Natural killer cell (primary cell): ENCODE results near the gene RTL10. TPM values are rescaled to one million over a fixed set of nuclear protein-coding genes. Genes with fewer than 3 reads are reported as not detected.

Source experiments
- ATAC-seq, 3 donors: fragments of 150-1000 bp in 2 of 3; fragments of 200-7000 bp in 1 of 3; cut with Tn5 transposase; 1 replicate in 1 of 3; 2 replicates in 2 of 3; pipeline ENCODE4 v1.10.0; 2021; ENCODE audit warnings: mild to moderate bottlenecking in 2 of 3, moderate library complexity in 2 of 3
- DNase-seq, 2 donors: peaks; one replicate each; pipeline versions ENCODE4 v3.0.0 to v3.0.0-alpha.2; 2013 to 2021; ENCODE audit warnings: mixed read lengths in 1 of 2
- H3K27ac ChIP-seq: one replicate; pipeline ENCODE4 v1.5.1; 2013; ENCODE audit warnings: mild to moderate bottlenecking, low read length
- H3K27me3 ChIP-seq: one replicate; pipeline ENCODE4 v1.6.1; 2013; ENCODE audit warnings: low read length; ENCODE audit not compliant: control insufficient read depth, insufficient read depth
- H3K36me3 ChIP-seq: one replicate; pipeline ENCODE4 v1.6.1; 2013; ENCODE audit warnings: low read length; ENCODE audit not compliant: control insufficient read depth, insufficient read depth
- H3K4me1 ChIP-seq: one replicate; pipeline ENCODE4 v1.6.1; 2013; ENCODE audit warnings: low read length; ENCODE audit not compliant: control insufficient read depth, insufficient read depth
- H3K4me3 ChIP-seq: one replicate; pipeline ENCODE4 v1.5.1; 2013; ENCODE audit warnings: low read length
- H3K9me3 ChIP-seq: one replicate; pipeline ENCODE4 v1.6.1; 2013; ENCODE audit warnings: low read length; ENCODE audit not compliant: control insufficient read depth, insufficient read depth
- H3K27ac Mint-ChIP-seq, 2 donors: one replicate each; pipeline ENCODE4 v1.8.0; 2022; ENCODE audit warnings: mild to moderate bottlenecking in 2 of 2, mixed read lengths in 2 of 2, moderate library complexity in 1 of 2
- H3K27me3 Mint-ChIP-seq, 2 donors: one replicate each; pipeline ENCODE4 v1.8.0; 2022; ENCODE audit warnings: low read depth in 2 of 2, mixed read lengths in 2 of 2
- H3K36me3 Mint-ChIP-seq: one replicate; pipeline ENCODE4 v1.8.0; 2022; ENCODE audit warnings: mixed read lengths
- H3K4me1 Mint-ChIP-seq, 2 donors: one replicate each; pipeline ENCODE4 v1.8.0; 2022; ENCODE audit warnings: mixed read lengths in 2 of 2
- H3K4me3 Mint-ChIP-seq: one replicate; pipeline ENCODE4 v1.8.0; 2022; ENCODE audit warnings: mild to moderate bottlenecking, moderate library complexity, mixed read lengths
- H3K9me3 Mint-ChIP-seq, 2 donors: one replicate each; pipeline ENCODE4 v1.8.0; 2022; ENCODE audit warnings: mixed read lengths in 2 of 2
- WGBS: methylation state at CpG from one replicate; pipeline ENCODE4 v1.1.7; 2013; ENCODE audit warnings: missing lambda C conversion rate; ENCODE audit not compliant: insufficient coverage; 5-methylcytosine and 5-hydroxymethylcytosine counted together
- intact Hi-C: fragments of 100-400 bp; cut with micrococcal nuclease; formaldehyde crosslinking; loops from one replicate; pipeline ENCODE4 v1.14.2; 2022
- total RNA-seq, 4 donors: library from RNA; stranded (reverse); fragments of 120-200 nt in 1 of 4; gene quantifications; one replicate each; pipeline versions ENCODE4 v1.2.3 to v1.2.4, GENCODE V29; 2013 to 2022
- TF ChIP-seq, protein P1 (sequence below): fragments of 200-600 bp; IDR thresholded peaks from one replicate; pipeline ENCODE4 v1.8.0; 2022; ENCODE audit warnings: antibody characterized with exemption

Gene RTL10
- total RNA-seq, 3 donors from 2014 or later (not counting 1 experiment from before 2014, with no cell fraction given) = 6.4 to 12.5 (median 11.7) TPM

DNA sequence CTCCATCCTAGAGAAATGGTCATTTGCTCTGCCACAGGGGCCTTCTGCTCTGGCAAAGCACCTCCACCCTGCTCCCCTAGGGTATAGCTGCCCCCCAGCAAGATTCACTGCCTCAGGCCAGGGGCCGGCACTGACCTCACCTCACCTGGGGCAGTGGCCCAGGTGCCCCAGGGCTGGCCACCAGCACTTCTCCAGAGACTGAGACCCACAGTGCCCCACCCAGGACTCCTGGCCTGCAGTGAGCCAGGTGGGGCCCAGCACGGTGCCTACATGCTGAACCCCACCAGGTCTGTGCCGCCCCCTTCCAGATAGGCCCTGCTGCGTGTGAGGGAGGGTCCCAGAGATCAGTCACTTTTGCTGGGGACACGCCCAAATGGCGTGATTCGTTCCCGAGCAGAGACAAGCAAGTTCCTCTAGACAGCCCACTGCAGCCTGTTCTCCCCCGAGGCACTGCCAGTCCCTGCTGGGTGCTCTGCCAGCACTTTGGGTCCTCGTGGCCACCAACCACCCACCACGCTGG is 10.8 kb downstream of the RTL10 start:
- TF ChIP-seq, protein P1, sequence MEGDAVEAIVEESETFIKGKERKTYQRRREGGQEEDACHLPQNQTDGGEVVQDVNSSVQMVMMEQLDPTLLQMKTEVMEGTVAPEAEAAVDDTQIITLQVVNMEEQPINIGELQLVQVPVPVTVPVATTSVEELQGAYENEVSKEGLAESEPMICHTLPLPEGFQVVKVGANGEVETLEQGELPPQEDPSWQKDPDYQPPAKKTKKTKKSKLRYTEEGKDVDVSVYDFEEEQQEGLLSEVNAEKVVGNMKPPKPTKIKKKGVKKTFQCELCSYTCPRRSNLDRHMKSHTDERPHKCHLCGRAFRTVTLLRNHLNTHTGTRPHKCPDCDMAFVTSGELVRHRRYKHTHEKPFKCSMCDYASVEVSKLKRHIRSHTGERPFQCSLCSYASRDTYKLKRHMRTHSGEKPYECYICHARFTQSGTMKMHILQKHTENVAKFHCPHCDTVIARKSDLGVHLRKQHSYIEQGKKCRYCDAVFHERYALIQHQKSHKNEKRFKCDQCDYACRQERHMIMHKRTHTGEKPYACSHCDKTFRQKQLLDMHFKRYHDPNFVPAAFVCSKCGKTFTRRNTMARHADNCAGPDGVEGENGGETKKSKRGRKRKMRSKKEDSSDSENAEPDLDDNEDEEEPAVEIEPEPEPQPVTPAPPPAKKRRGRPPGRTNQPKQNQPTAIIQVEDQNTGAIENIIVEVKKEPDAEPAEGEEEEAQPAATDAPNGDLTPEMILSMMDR = no peak
- Histone ChIP-seq H3K4me3 (no peak overlapping the region), H3K27ac (no peak overlapping the region), H3K27me3 (no peaks in the 10 kb centered on the region), H3K36me3 (no peaks in the 10 kb centered on the region), H3K9me3 (no peaks in the 10 kb centered on the region), H3K4me1 (peaks cover 18% of the 10 kb centered on the region)
- H3K36me3 Mint-ChIP-seq = no peaks in the 10 kb centered on the region
- peak overlapping the region in 1 of 2 donors; percentile 58 for H3K27ac Mint-ChIP-seq
- intact Hi-C loops = no loop called here
- no peaks in the 10 kb centered on the region for H3K27me3 Mint-ChIP-seq
- ATAC-seq (no peak), DNase-seq (no peak)
- H3K4me3 Mint-ChIP-seq = no peak overlapping the region
- H3K4me1 Mint-ChIP-seq = peaks cover 0 to 7% of the 10 kb centered on the region in 2 donors
- WGBS = 73% methylated on average over 11 of the region's 11 CpGs
- H3K9me3 Mint-ChIP-seq = no peaks in the 10 kb centered on the region

DNA sequence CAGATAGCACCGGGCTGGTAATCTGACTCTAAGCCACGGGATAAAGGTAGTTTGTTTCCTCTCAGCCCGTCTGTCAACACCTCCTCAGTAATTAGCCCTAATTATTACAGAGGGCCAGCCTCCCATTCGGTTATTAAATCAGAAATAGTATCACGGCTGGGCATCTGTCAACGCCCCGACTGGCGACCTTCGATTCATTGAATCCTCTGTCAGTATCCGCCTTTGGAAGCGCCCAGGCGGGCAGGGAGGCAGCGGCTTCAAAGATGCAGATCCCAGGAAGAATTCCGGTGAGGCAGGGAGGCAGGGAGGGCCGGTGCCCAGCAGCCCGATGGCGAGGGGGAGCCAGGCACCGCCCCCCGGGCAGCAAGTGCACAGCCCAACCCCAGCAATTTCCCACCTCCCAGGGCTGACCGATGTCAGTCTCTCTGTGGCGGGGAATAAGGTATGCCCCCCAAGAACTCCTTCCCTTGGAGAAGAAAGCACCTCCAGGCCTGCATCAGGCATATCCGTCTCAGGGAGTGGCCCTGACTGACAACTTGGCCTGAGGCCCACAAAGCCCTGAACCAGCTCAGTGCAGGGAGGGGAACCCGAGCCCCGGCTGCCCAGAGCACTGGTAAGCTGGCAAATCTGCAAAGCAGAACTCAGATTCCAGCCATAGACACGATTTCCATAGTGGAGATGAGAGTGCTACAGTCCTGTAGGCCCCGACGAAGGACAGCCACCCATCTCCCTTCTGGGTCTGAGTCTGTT is 11.4 kb downstream of the RTL10 start:
- no peaks in the 10 kb centered on the region for H3K36me3 Mint-ChIP-seq
- TF ChIP-seq, protein P1 = no peak
- no peak overlapping the region for H3K4me3 Mint-ChIP-seq
- no peaks in the 10 kb centered on the region for H3K27me3 Mint-ChIP-seq
- peaks cover 0 to 7% of the 10 kb centered on the region in 2 donors for H3K4me1 Mint-ChIP-seq
- intact Hi-C loops = no loop called here
- H3K9me3 ChIP-seq = no peaks in the 10 kb centered on the region
- H3K27ac Mint-ChIP-seq = no peak overlapping the region
- H3K36me3 ChIP-seq = no peaks in the 10 kb centered on the region
- DNase-seq (no peak), ATAC-seq (no peak)
- H3K9me3 Mint-ChIP-seq = no peaks in the 10 kb centered on the region
- H3K27ac ChIP-seq = no peak overlapping the region
- H3K4me1 ChIP-seq = peaks cover 18% of the 10 kb centered on the region
- no peak overlapping the region for H3K4me3 ChIP-seq
- H3K27me3 ChIP-seq = no peaks in the 10 kb centered on the region
- 96% methylated on average over 27 of the region's 27 CpGs for WGBS

DNA sequence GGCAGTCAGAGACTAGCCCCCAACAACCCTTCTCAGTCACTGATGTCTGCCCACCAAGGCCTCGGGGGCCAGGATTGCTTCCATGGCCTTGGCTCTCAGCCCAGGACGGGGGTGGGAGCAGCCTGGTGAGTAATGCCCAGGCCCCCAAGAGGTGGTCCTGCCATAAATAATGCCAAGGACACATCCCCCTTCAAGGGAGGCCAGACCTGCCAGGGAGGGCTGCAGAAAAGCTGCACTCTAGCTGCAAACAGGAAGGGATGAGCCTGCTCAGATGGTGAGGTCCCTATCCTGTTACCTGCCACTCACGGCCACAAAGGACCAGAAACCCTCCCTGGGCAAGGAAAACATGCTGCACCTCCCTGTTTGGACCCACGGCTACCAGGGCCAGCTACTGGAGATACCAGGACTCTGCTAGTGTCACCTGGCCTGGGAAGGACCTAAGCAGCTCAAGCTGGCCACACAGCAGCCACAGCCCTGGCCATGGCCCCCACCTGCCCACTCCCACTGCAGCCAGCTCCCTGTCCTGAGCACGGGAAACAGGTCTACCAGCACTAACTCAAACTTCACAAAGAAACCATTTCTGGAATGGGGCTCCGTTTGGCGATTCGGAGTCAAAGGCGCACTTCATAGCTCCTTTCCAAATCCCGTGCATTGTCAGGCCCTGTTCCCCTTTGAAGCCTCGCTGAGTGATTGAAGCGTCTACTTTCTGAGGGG is 12.1 kb downstream of the RTL10 start:
- no peaks in the 10 kb centered on the region for H3K9me3 ChIP-seq
- H3K4me1 ChIP-seq = peaks cover 18% of the 10 kb centered on the region
- TF ChIP-seq, protein P1 = no peak
- H3K27ac ChIP-seq = no peak overlapping the region
- DNase-seq (no peak), ATAC-seq (no peak)
- 95% methylated on average over 12 of the region's 12 CpGs for WGBS
- Mint-ChIP-seq H3K9me3 (no peaks in the 10 kb centered on the region), H3K4me1 (peaks cover 0 to 7% of the 10 kb centered on the region in 2 donors), H3K27ac (no peak overlapping the region), H3K36me3 (no peaks in the 10 kb centered on the region), H3K27me3 (no peaks in the 10 kb centered on the region), H3K4me3 (no peak overlapping the region)
- no peak overlapping the region for H3K4me3 ChIP-seq
- no peaks in the 10 kb centered on the region for H3K36me3 ChIP-seq
- no peaks in the 10 kb centered on the region for H3K27me3 ChIP-seq
- intact Hi-C loops = no loop called here
